ENCODE measurements around the gene ANGPT4.
"Not testable (repeated sequence)": the region's sequence is repeated elsewhere in the genome, so short reads cannot be mapped to it uniquely, and the experiment has no call there.

Gene ANGPT4

GRCh38 chr20:854601-855000 lies 61.5 kb downstream of the ANGPT4 start:
- H3K9me3 ChIP-seq (ENCODE audit: insufficient read depth, low read length): no peaks in the 10 kb centered on the region
- H3K4me3 ChIP-seq (ENCODE audit: insufficient read depth, low read length, poor library complexity, severe bottlenecking): no peak overlapping the region
- no peaks in the 10 kb centered on the region for H3K79me2 ChIP-seq (ENCODE audit: insufficient read depth, low read length)
- no peaks in the 10 kb centered on the region for H4K20me1 ChIP-seq (ENCODE audit: low read depth, low read length)
- no peak for TF ChIP-seq CTCF (IDR thresholded peaks at IDR 0.05; ENCODE audit: insufficient read depth, low read length, poor library complexity, severe bottlenecking)
- no peaks in the 10 kb centered on the region for H3K27me3 ChIP-seq (ENCODE audit: low read length)
- no peak overlapping the region for H3K4me2 ChIP-seq (ENCODE audit: low read depth, low read length, poor library complexity, severe bottlenecking)
- no peak overlapping the region for H3K27ac ChIP-seq (ENCODE audit: low read depth, low read length)
- H2AFZ ChIP-seq (ENCODE audit: low read depth, low read length, severe bottlenecking): no peak overlapping the region
- no peak overlapping the region for H3K9ac ChIP-seq (ENCODE audit: low read length)
- no peaks in the 10 kb centered on the region for H3K9me2 ChIP-seq (replicated peaks; ENCODE audit: insufficient read depth, low read length)
- no peaks in the 10 kb centered on the region for H3K36me3 ChIP-seq (ENCODE audit: low read length)
- no peaks in the 10 kb centered on the region for H3F3A ChIP-seq (ENCODE audit: insufficient read depth)

- Histone ChIP-seq H3K9me2 (replicated peaks; ENCODE audit: insufficient read depth, low read length) (no peaks in the 10 kb centered on the region), H4K20me1 (ENCODE audit: low read depth, low read length) (no peaks in the 10 kb centered on the region), H3K4me2 (ENCODE audit: low read depth, low read length, poor library complexity, severe bottlenecking) (no peak overlapping the region), H3K36me3 (ENCODE audit: low read length) (no peaks in the 10 kb centered on the region), H3K4me3 (ENCODE audit: insufficient read depth, low read length, poor library complexity, severe bottlenecking) (no peak overlapping the region), H3K27me3 (ENCODE audit: low read length) (no peaks in the 10 kb centered on the region), H3K9me3 (ENCODE audit: insufficient read depth, low read length) (no peaks in the 10 kb centered on the region), H2AFZ (ENCODE audit: low read depth, low read length, severe bottlenecking) (no peak overlapping the region), H3K27ac (ENCODE audit: low read depth, low read length) (no peak overlapping the region), H3K79me2 (ENCODE audit: insufficient read depth, low read length) (no peaks in the 10 kb centered on the region), H3K9ac (ENCODE audit: low read length) (no peak overlapping the region), H3F3A (ENCODE audit: insufficient read depth) (no peaks in the 10 kb centered on the region)
- no peak for TF ChIP-seq CTCF (IDR thresholded peaks at IDR 0.05; ENCODE audit: insufficient read depth, low read length, poor library complexity, severe bottlenecking)
- TF ChIP-seq EZH2phosphoT487 (conservative IDR thresholded peaks at IDR 0.05; ENCODE audit: low read length): no peak
Measured at GRCh38 chr20:853406-853996, 62.6 kb downstream of the ANGPT4 start.

- not testable (repeated sequence) for H3F3A ChIP-seq (ENCODE audit: insufficient read depth); H3K27me3 ChIP-seq (ENCODE audit: low read length); H3K9me3 ChIP-seq (ENCODE audit: insufficient read depth, low read length); H3K27ac ChIP-seq (ENCODE audit: low read depth, low read length); H3K79me2 ChIP-seq (ENCODE audit: insufficient read depth, low read length); H3K9ac ChIP-seq (ENCODE audit: low read length); H3K4me3 ChIP-seq (ENCODE audit: insufficient read depth, low read length, poor library complexity, severe bottlenecking); H3K36me3 ChIP-seq (ENCODE audit: low read length); H3K4me2 ChIP-seq (ENCODE audit: low read depth, low read length, poor library complexity, severe bottlenecking); H4K20me1 ChIP-seq (ENCODE audit: low read depth, low read length); H2AFZ ChIP-seq (ENCODE audit: low read depth, low read length, severe bottlenecking); H3K9me2 ChIP-seq (replicated peaks; ENCODE audit: insufficient read depth, low read length)
Measured at GRCh38 chr20:848731-849130, 67.4 kb downstream of the ANGPT4 start.

- Histone ChIP-seq H3K27ac (ENCODE audit: low read depth, low read length) (no peak overlapping the region), H3K9me3 (ENCODE audit: insufficient read depth, low read length) (no peaks in the 10 kb centered on the region), H3K79me2 (ENCODE audit: insufficient read depth, low read length) (no peaks in the 10 kb centered on the region), H3F3A (ENCODE audit: insufficient read depth) (no peaks in the 10 kb centered on the region), H4K20me1 (ENCODE audit: low read depth, low read length) (no peaks in the 10 kb centered on the region), H3K9ac (ENCODE audit: low read length) (no peak overlapping the region), H3K4me3 (ENCODE audit: insufficient read depth, low read length, poor library complexity, severe bottlenecking) (no peak overlapping the region), H3K4me2 (ENCODE audit: low read depth, low read length, poor library complexity, severe bottlenecking) (no peak overlapping the region), H3K36me3 (ENCODE audit: low read length) (no peaks in the 10 kb centered on the region), H2AFZ (ENCODE audit: low read depth, low read length, severe bottlenecking) (no peak overlapping the region), H3K27me3 (ENCODE audit: low read length) (no peaks in the 10 kb centered on the region), H3K9me2 (replicated peaks; ENCODE audit: insufficient read depth, low read length) (no peaks in the 10 kb centered on the region)
- no peak for TF ChIP-seq EZH2phosphoT487 (conservative IDR thresholded peaks at IDR 0.05; ENCODE audit: low read length)
- no peak for TF ChIP-seq CTCF (IDR thresholded peaks at IDR 0.05; ENCODE audit: insufficient read depth, low read length, poor library complexity, severe bottlenecking)
Measured at GRCh38 chr20:848193-848592, 67.9 kb downstream of the ANGPT4 start.

All from SU-DHL-6 (cell line).